Neural crest cell (in vitro differentiated cells): ENCODE data around the gene TAF15. TPM values are rescaled to one million over a fixed set of nuclear protein-coding genes. Genes with fewer than 3 reads are reported as not detected.

Experiments used
- DNase-seq: peaks from one replicate; pipeline ENCODE4 v3.0.0; 2021; ENCODE audit warnings: low read depth, mixed read lengths, low spot score
- H3K27ac Mint-ChIP-seq: one replicate; pipeline ENCODE4 v1.8.0; 2021; ENCODE audit warnings: mild to moderate bottlenecking, mixed read lengths; ENCODE audit not compliant: unreplicated experiment
- H3K27me3 Mint-ChIP-seq: 2 replicates; pipeline ENCODE4 v1.8.0; 2021; ENCODE audit warnings: low read depth, mild to moderate bottlenecking, mixed read lengths
- H3K36me3 Mint-ChIP-seq: 2 replicates; pipeline ENCODE4 v1.8.0; 2021; ENCODE audit warnings: low read depth, mild to moderate bottlenecking, mixed read lengths
- H3K4me1 Mint-ChIP-seq: 2 replicates; pipeline ENCODE4 v1.8.0; 2021; ENCODE audit warnings: mixed read lengths
- H3K4me3 Mint-ChIP-seq: one replicate; pipeline ENCODE4 v1.8.0; 2021; ENCODE audit warnings: mild to moderate bottlenecking, mixed read lengths
- H3K9me3 Mint-ChIP-seq: 2 replicates; pipeline ENCODE4 v1.8.0; 2021; ENCODE audit warnings: mixed read lengths
- total RNA-seq: library from RNA; stranded (reverse); gene quantifications from 2 replicates; pipeline ENCODE4 v1.2.1, GENCODE V29; 2021
- TF ChIP-seq, protein P1 (sequence below): fragments of 200-600 bp; sonication (generic); conservative IDR thresholded peaks from 2 replicates; pipeline ENCODE4 v1.5.0; 2021; ENCODE audit warnings: antibody characterized with exemption, mild to moderate bottlenecking

The TAF15 gene
- total RNA-seq, 1 donor from 2014 or later, result 300 TPM

DNA sequence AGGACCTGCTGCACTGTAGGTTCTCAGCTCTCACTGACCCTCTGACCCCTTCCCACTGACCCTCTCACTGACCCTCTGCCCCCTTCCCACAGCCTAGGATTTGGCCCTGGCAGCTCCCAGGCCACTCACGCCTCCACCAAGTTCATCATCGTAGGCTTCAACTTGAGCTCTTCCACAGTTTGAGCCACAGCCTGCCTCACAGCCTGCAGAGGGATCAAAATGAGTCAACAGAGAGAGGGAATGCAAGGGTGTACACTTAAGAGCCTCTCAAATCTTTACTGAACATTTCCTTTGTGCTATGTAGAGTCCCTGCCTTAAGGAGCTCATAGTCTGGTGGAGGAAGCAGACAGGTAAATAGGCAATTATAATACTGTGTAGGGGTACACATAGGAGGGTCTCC lies 47.3 kb downstream of the TAF15 start:
- DNase-seq, result no peak
- no peaks in the 10 kb centered on the region for H3K9me3 Mint-ChIP-seq
- H3K36me3 Mint-ChIP-seq, result peaks cover 19% of the 10 kb centered on the region
- no peak overlapping the region for H3K4me3 Mint-ChIP-seq
- H3K4me1 Mint-ChIP-seq, result peaks cover 18% of the 10 kb centered on the region
- TF ChIP-seq, protein P1, sequence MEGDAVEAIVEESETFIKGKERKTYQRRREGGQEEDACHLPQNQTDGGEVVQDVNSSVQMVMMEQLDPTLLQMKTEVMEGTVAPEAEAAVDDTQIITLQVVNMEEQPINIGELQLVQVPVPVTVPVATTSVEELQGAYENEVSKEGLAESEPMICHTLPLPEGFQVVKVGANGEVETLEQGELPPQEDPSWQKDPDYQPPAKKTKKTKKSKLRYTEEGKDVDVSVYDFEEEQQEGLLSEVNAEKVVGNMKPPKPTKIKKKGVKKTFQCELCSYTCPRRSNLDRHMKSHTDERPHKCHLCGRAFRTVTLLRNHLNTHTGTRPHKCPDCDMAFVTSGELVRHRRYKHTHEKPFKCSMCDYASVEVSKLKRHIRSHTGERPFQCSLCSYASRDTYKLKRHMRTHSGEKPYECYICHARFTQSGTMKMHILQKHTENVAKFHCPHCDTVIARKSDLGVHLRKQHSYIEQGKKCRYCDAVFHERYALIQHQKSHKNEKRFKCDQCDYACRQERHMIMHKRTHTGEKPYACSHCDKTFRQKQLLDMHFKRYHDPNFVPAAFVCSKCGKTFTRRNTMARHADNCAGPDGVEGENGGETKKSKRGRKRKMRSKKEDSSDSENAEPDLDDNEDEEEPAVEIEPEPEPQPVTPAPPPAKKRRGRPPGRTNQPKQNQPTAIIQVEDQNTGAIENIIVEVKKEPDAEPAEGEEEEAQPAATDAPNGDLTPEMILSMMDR, result no peak
- no peaks in the 10 kb centered on the region for H3K27me3 Mint-ChIP-seq
- H3K27ac Mint-ChIP-seq, result peak overlapping the region; percentile 36

DNA sequence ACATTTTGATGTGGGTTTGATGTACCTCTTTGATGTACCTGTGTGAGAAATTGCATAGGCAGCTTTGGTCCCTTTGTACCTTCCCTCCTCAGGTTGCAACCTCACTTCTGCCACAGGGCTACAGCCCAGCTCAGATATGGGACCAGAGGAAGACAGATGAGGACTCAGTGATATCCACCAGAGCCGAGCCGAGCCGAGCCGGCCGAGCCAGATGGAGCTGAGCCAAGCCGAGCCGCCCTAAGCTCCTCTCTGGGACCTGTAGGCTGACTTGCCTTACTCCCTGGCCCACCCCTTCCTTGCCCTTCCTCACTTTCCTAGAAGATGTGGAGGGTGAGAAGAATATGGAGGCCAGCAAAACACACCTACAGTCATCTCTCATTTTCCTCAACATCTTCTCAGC lies 55.6 kb downstream of the TAF15 start:
- H3K4me3 Mint-ChIP-seq, result no peak overlapping the region
- peaks cover 9% of the 10 kb centered on the region for H3K36me3 Mint-ChIP-seq
- TF ChIP-seq, protein P1, result no peak
- no peaks in the 10 kb centered on the region for H3K9me3 Mint-ChIP-seq
- H3K4me1 Mint-ChIP-seq, result peaks cover 7% of the 10 kb centered on the region
- no peaks in the 10 kb centered on the region for H3K27me3 Mint-ChIP-seq
- no peak overlapping the region for H3K27ac Mint-ChIP-seq
- no peak for DNase-seq

DNA sequence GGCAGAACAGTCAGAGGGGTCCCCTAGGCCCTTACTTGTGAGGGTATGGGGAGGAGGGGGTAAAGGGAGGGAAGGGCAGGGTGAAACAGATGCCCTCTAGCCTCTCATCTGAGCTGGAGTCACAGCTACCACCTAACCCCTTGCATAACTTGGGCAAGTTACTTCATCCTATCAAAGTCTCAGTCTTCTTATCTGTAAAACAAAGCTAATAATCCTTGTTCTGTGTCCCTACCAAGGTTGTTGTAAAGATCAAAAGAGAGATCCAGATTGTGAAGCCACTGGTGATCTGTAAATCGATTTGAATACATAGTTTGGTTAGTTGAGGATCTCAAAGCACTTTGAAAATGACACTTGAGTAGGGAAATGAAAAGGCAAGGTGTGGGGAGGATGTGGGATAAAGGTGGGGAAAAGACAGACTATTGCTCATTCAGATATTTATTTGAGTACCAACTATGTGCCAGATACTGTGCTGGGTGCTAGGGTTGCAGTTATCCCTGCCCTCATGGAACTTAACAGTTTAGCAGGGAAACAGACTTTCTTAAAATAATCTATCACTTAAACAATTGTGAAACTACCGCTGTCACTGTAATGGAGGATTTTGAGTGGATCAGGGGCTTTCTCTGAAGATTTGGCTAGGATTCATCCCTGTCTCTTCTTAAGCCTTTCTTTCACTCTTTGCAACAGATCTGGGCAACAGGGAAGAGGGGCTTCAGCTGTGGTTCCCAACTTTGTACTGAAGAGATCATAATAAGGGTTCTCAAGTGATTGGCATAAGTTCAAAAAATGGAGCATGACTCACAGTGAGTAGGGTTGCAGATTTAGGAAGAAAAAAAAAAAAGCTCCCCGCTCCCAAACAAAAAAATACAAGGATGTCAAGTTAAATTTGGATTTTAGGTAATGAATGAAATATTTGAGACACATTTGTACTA lies 56.4 kb downstream of the TAF15 start:
- Mint-ChIP-seq H3K36me3 (peaks cover 9% of the 10 kb centered on the region), H3K27me3 (no peaks in the 10 kb centered on the region), H3K9me3 (no peaks in the 10 kb centered on the region), H3K27ac (no peak overlapping the region), H3K4me3 (no peak overlapping the region), H3K4me1 (peaks cover 7% of the 10 kb centered on the region)
- no peak for DNase-seq
- TF ChIP-seq, protein P1, result no peak

DNA sequence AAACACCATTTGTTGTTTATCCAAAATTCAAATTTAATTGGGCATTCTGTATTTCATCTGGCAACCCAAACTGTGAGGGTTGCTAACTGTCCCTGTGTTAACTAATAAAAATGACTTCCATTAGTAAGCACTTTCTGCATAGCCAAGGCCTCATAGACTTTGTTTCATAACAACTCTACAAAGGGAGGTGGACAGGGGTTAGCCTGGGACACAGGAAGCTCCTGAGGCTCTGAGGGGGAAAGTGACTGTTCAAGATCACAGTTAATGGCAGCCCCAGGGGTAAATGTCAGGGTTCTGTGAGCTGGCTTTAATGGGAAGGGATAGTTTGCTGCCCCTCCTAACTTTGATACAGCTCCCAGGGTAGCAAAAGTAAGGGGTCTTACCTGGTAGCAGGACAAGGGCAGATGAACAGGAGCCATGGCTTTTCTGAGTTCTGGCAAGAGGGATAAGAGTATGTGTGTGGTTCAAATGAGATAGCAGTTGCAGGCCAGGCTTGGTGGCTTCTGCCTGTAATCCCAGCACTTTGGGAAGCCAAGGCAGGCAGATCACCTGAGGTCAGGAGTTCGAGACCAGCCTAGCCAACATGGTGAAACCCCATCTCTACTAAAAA lies 57.2 kb downstream of the TAF15 start:
- DNase-seq, result no peak
- H3K4me1 Mint-ChIP-seq, result peaks cover 7% of the 10 kb centered on the region
- H3K27me3 Mint-ChIP-seq, result no peaks in the 10 kb centered on the region
- H3K27ac Mint-ChIP-seq, result no peak overlapping the region
- TF ChIP-seq, protein P1, result no peak
- peaks cover 7% of the 10 kb centered on the region for H3K36me3 Mint-ChIP-seq
- no peak overlapping the region for H3K4me3 Mint-ChIP-seq
- no peaks in the 10 kb centered on the region for H3K9me3 Mint-ChIP-seq

DNA sequence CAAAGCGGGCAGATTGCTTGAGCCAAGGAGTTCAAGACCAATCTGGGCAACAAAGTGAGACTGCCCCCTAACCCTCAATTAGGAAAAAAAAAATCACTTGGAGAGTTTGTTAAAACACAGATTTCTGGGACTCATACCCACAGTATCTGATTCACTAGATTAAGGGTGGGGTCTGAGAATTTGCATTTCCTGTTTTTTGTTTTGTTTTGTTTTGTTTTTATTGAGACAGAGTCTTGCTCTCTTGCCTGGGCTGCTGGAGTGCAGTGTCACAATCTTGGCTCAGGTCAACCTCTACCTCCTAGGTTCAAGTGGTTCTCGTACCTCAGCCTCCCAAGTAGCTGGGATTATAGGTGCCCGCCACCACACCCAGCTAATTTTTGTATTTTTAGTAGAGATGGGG lies 58.3 kb downstream of the TAF15 start:
- no peaks in the 10 kb centered on the region for H3K27me3 Mint-ChIP-seq
- TF ChIP-seq, protein P1, result no peak

More for the DNA sequence above, 58.3 kb downstream of the TAF15 start:
- DNase-seq, result no peak
- Mint-ChIP-seq H3K4me1 (peaks cover 7% of the 10 kb centered on the region), H3K9me3 (no peaks in the 10 kb centered on the region), H3K4me3 (no peak overlapping the region), H3K27ac (no peak overlapping the region), H3K36me3 (peaks cover 4% of the 10 kb centered on the region)
